GM06990 (cell line): Measurements from ENCODE around the gene TANGO6.
A peak's percentile ranks its signal among the peaks of the same experiment; 100 is the strongest.

Experiments used
- DNase-seq: peaks from one replicate; pipeline ENCODE4 v3.0.0-alpha.2; 2011; ENCODE audit not compliant: insufficient read length; ENCODE audit errors: extremely low read depth
- H3K27me3 ChIP-seq: replicated peaks from 2 replicates; pipeline ENCODE4 v1.6.0; 2011; ENCODE audit warnings: low read length; ENCODE audit not compliant: control insufficient read depth, insufficient read depth
- H3K36me3 ChIP-seq: 2 replicates; pipeline ENCODE4 v1.5.1; 2011; ENCODE audit warnings: low read length; ENCODE audit not compliant: control insufficient read depth, insufficient read depth
- H3K4me3 ChIP-seq: replicated peaks from 2 replicates; pipeline ENCODE4 v1.5.1; 2011; ENCODE audit warnings: low read depth, mild to moderate bottlenecking, control low read depth, low read length
- CTCF ChIP-seq: IDR thresholded peaks from 2 replicates; pipeline ENCODE4 v1.5.1; 2011; ENCODE audit warnings: low read length, control low read depth, mild to moderate bottlenecking, inconsistent platforms; ENCODE audit not compliant: insufficient read depth, poor library complexity, severe bottlenecking

The TANGO6 gene

GRCh38 chr16:69083306-69083941 lies 240.1 kb downstream of the TANGO6 start:
- DNase-seq: no peak
- peak; percentile 39 for TF ChIP-seq CTCF
- H3K27me3 ChIP-seq: no peaks in the 10 kb centered on the region

GRCh38 chr16:69084289-69084688 lies 241.0 kb downstream of the TANGO6 start:
- Histone ChIP-seq H3K4me3 (no peak overlapping the region), H3K27me3 (no peaks in the 10 kb centered on the region), H3K36me3 (peaks cover 3% of the 10 kb centered on the region; the same call in 1 of the 2 replicates)
- TF ChIP-seq CTCF: no peak
- no peak for DNase-seq

More at GRCh38 chr16:69083306-69083941, 240.1 kb downstream of the TANGO6 start:
- Histone ChIP-seq H3K36me3 (peaks cover 3% of the 10 kb centered on the region; the same call in 1 of the 2 replicates), H3K4me3 (no peak overlapping the region)

- H3K36me3 ChIP-seq: peaks cover 3% of the 10 kb centered on the region; the same call in 1 of the 2 replicates
- H3K27me3 ChIP-seq: no peaks in the 10 kb centered on the region
- TF ChIP-seq CTCF: no peak
- no peak for DNase-seq
- no peak overlapping the region for H3K4me3 ChIP-seq
Measured at GRCh38 chr16:69085032-69085695, 241.8 kb downstream of the TANGO6 start.

- H3K27me3 ChIP-seq: no peaks in the 10 kb centered on the region
- DNase-seq: no peak
- no peak for TF ChIP-seq CTCF
- peaks cover 3% of the 10 kb centered on the region; the same call in 1 of the 2 replicates for H3K36me3 ChIP-seq
- H3K4me3 ChIP-seq: no peak overlapping the region
Measured at GRCh38 chr16:69087161-69087581, 243.8 kb downstream of the TANGO6 start.

- no peak for DNase-seq
- no peak overlapping the region for H3K4me3 ChIP-seq
- TF ChIP-seq CTCF: no peak
- no peaks in the 10 kb centered on the region for H3K27me3 ChIP-seq
- peaks cover 3% of the 10 kb centered on the region; the same call in 1 of the 2 replicates for H3K36me3 ChIP-seq
Measured at GRCh38 chr16:69088684-69089083, 245.4 kb downstream of the TANGO6 start.
